ENCODE data around the gene LDLRAD2.

The LDLRAD2 gene

DNA sequence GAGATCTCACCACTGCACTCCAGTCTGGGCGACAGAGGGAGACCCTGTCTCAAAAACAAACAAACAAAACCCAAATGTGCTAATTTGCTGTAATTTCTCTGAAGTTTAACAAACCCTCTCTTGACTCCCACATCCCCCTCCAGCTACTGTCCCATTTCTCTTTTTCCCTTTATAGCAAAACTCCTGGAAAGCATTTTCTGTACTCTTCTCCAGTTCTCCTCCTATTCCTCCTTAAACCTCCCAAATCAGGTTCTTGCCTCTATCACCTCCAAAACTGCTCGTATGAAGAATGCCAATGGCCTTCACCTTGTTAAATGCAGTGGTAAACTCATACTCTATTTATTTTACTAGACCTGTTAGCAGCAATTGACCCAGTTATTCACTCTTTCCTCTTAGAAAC, 25.4 kb upstream of the LDLRAD2 start:
- H2AFZ ChIP-seq (ENCODE audit: low read length) = no peak overlapping the region
- H4K20me1 ChIP-seq (ENCODE audit: insufficient read depth, low read length, poor library complexity, severe bottlenecking) = peaks cover 9% of the 10 kb centered on the region
- 0 out of 2 replicates have a peak, but pooled peaks cover 2% of the 10 kb centered on the region for H3F3A ChIP-seq (ENCODE audit: low read depth)
- H3K4me1 ChIP-seq (ENCODE audit: insufficient read depth, low read length, poor library complexity, severe bottlenecking) = peaks cover 8% of the 10 kb centered on the region
- H3K9ac ChIP-seq (ENCODE audit: low read depth, low read length, poor library complexity, severe bottlenecking) = no peak overlapping the region
- no peak for TF ChIP-seq EZH2phosphoT487 (IDR thresholded peaks at IDR 0.05; ENCODE audit: borderline replicate concordance)
- TF ChIP-seq, protein P1, sequence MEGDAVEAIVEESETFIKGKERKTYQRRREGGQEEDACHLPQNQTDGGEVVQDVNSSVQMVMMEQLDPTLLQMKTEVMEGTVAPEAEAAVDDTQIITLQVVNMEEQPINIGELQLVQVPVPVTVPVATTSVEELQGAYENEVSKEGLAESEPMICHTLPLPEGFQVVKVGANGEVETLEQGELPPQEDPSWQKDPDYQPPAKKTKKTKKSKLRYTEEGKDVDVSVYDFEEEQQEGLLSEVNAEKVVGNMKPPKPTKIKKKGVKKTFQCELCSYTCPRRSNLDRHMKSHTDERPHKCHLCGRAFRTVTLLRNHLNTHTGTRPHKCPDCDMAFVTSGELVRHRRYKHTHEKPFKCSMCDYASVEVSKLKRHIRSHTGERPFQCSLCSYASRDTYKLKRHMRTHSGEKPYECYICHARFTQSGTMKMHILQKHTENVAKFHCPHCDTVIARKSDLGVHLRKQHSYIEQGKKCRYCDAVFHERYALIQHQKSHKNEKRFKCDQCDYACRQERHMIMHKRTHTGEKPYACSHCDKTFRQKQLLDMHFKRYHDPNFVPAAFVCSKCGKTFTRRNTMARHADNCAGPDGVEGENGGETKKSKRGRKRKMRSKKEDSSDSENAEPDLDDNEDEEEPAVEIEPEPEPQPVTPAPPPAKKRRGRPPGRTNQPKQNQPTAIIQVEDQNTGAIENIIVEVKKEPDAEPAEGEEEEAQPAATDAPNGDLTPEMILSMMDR (conservative IDR thresholded peaks at IDR 0.05; ENCODE audit: low read length) = no peak
- no peaks in the 10 kb centered on the region for H3K27me3 ChIP-seq (ENCODE audit: insufficient read depth, low read length, poor library complexity, severe bottlenecking)
- H3K36me3 ChIP-seq (ENCODE audit: insufficient read depth, low read length) = no peaks in the 10 kb centered on the region
- H3K79me2 ChIP-seq (ENCODE audit: insufficient read depth, low read length) = peaks cover 13% of the 10 kb centered on the region
- H3K9me2 ChIP-seq (replicated peaks; ENCODE audit: low read depth, low read length) = no peaks in the 10 kb centered on the region
- H3K4me3 ChIP-seq (ENCODE audit: low read length, poor library complexity, severe bottlenecking) = no peak overlapping the region
- H3K9me3 ChIP-seq (ENCODE audit: insufficient read depth, low read depth, low read length) = no peaks in the 10 kb centered on the region
- H3K4me2 ChIP-seq (ENCODE audit: low read depth, low read length, poor library complexity, severe bottlenecking) = no peak overlapping the region

DNA sequence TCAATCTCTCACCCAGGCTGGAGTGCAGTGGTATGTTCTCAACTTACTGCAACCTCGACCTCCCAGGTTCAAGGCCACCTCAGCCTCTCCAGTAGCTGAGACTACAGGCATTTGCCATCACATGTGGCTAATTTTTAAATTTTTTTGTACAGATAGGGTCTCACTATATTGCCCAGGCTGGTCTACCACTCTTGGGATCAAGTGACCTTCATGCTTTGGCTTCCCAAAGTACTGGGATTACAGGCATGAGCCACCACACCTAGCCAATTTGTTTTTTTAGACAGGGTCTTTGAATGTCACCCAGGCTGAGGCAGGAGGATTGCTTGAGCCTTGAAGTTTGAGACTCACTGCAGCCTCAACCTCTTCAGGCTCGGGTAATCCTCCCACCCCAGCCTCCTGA, 19.0 kb upstream of the LDLRAD2 start:
- Histone ChIP-seq H3F3A (ENCODE audit: low read depth) (no peaks in the 10 kb centered on the region), H3K9me2 (replicated peaks; ENCODE audit: low read depth, low read length) (no peaks in the 10 kb centered on the region), H4K20me1 (ENCODE audit: insufficient read depth, low read length, poor library complexity, severe bottlenecking) (no peaks in the 10 kb centered on the region), H3K9ac (ENCODE audit: low read depth, low read length, poor library complexity, severe bottlenecking) (no peak overlapping the region), H3K4me2 (ENCODE audit: low read depth, low read length, poor library complexity, severe bottlenecking) (no peak overlapping the region), H3K4me1 (ENCODE audit: insufficient read depth, low read length, poor library complexity, severe bottlenecking) (peaks cover 5% of the 10 kb centered on the region), H3K79me2 (ENCODE audit: insufficient read depth, low read length) (no peaks in the 10 kb centered on the region), H3K27me3 (ENCODE audit: insufficient read depth, low read length, poor library complexity, severe bottlenecking) (no peaks in the 10 kb centered on the region), H3K36me3 (ENCODE audit: insufficient read depth, low read length) (no peaks in the 10 kb centered on the region), H2AFZ (ENCODE audit: low read length) (no peak overlapping the region), H3K4me3 (ENCODE audit: low read length, poor library complexity, severe bottlenecking) (no peak overlapping the region), H3K9me3 (ENCODE audit: insufficient read depth, low read depth, low read length) (peaks cover 7% of the 10 kb centered on the region; the same call in 1 of the 2 replicates)
- TF ChIP-seq, protein P1 (conservative IDR thresholded peaks at IDR 0.05; ENCODE audit: low read length) = no peak
- no peak for TF ChIP-seq EZH2phosphoT487 (IDR thresholded peaks at IDR 0.05; ENCODE audit: borderline replicate concordance)

GRCh38 chr1:21794656-21795055, 17.4 kb upstream of the LDLRAD2 start:
- H3K9me3 ChIP-seq (ENCODE audit: insufficient read depth, low read depth, low read length) = peaks cover 7% of the 10 kb centered on the region; the same call in 1 of the 2 replicates
- H3F3A ChIP-seq (ENCODE audit: low read depth) = no peaks in the 10 kb centered on the region
- H2AFZ ChIP-seq (ENCODE audit: low read length) = no peak overlapping the region
- H3K79me2 ChIP-seq (ENCODE audit: insufficient read depth, low read length) = no peaks in the 10 kb centered on the region
- no peaks in the 10 kb centered on the region for H3K9me2 ChIP-seq (replicated peaks; ENCODE audit: low read depth, low read length)
- TF ChIP-seq EZH2phosphoT487 (IDR thresholded peaks at IDR 0.05; ENCODE audit: borderline replicate concordance) = no peak
- TF ChIP-seq, protein P1 (conservative IDR thresholded peaks at IDR 0.05; ENCODE audit: low read length) = no peak
- no peak overlapping the region for H3K9ac ChIP-seq (ENCODE audit: low read depth, low read length, poor library complexity, severe bottlenecking)
- peaks cover 5% of the 10 kb centered on the region for H3K4me1 ChIP-seq (ENCODE audit: insufficient read depth, low read length, poor library complexity, severe bottlenecking)
- H3K36me3 ChIP-seq (ENCODE audit: insufficient read depth, low read length) = no peaks in the 10 kb centered on the region
- no peak overlapping the region for H3K4me3 ChIP-seq (ENCODE audit: low read length, poor library complexity, severe bottlenecking)
- no peaks in the 10 kb centered on the region for H4K20me1 ChIP-seq (ENCODE audit: insufficient read depth, low read length, poor library complexity, severe bottlenecking)
- no peak overlapping the region for H3K4me2 ChIP-seq (ENCODE audit: low read depth, low read length, poor library complexity, severe bottlenecking)
- no peaks in the 10 kb centered on the region for H3K27me3 ChIP-seq (ENCODE audit: insufficient read depth, low read length, poor library complexity, severe bottlenecking)

All from Loucy (cell line).